ENCODE data around the gene TTC28. TPM values are rescaled to one million over a fixed set of nuclear protein-coding genes. Genes with fewer than 3 reads are reported as not detected.

The TTC28 gene
- total RNA-seq, 4 donors from 2014 or later, result 43.8 to 130 (median 92.0) TPM

DNA sequence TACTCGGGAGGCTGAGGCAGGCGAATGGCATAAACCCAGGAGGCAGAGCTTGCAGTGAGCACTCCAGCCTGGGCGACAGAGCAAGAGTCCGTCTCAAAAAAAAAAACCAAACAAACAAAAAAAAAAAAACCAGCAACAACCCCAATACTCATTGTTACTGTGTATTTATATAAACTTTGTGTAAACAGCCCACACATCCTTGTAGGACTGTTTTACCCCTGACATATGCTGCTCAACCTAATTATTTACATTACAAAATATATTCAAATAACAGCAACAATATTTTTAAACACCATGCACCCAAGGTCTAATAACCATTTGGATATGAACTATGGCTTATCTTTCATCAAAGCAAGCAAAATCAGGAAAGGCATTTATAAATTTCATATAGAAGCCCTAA is 284.1 kb downstream of the TTC28 start:
- Histone ChIP-seq H3K27me3 (no peaks in the 10 kb centered on the region), H3K9me3 (no peaks in the 10 kb centered on the region), H3K4me1 (peaks cover 0 to 4% of the 10 kb centered on the region in 2 donors), H3K27ac (no peak overlapping the region), H3K4me3 (no peak overlapping the region), H3K36me3 (no peaks in the 10 kb centered on the region)
- TF ChIP-seq, protein P1, sequence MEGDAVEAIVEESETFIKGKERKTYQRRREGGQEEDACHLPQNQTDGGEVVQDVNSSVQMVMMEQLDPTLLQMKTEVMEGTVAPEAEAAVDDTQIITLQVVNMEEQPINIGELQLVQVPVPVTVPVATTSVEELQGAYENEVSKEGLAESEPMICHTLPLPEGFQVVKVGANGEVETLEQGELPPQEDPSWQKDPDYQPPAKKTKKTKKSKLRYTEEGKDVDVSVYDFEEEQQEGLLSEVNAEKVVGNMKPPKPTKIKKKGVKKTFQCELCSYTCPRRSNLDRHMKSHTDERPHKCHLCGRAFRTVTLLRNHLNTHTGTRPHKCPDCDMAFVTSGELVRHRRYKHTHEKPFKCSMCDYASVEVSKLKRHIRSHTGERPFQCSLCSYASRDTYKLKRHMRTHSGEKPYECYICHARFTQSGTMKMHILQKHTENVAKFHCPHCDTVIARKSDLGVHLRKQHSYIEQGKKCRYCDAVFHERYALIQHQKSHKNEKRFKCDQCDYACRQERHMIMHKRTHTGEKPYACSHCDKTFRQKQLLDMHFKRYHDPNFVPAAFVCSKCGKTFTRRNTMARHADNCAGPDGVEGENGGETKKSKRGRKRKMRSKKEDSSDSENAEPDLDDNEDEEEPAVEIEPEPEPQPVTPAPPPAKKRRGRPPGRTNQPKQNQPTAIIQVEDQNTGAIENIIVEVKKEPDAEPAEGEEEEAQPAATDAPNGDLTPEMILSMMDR (IDR thresholded peaks at IDR 0.05), result no peak
- TF ChIP-seq POLR2A (IDR thresholded peaks at IDR 0.05), result no peak
- DNase-seq, result no peak
- intact Hi-C loops (cut with DNase I; ENCODE audit: low total_unique reads), result no loop called here

DNA sequence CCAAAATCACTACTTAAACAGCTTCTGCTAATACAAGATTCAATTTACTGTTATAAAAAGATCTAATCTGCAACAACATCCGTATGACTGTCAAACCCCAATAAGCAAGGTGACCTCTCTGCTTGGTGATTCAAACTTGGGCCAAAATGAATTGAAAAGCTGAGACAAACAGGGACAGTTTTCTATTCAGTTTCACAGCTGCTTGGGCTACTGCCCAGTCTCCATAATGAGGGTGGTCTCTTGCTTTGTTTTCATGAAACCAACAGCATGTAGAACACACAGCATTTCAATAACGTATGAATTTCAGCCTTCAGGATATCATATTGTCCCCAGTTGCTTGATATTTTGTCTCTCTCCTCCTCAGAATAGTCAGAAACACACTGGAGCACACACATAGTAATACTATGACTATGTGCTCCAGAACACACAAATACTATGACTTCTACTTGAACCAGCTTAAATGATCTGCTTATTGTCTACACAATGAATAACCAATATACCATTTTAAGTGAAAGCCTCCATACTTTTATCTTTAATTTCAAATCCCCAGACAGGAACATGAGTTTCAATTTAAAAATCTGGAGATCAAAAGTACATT is 285.0 kb downstream of the TTC28 start:
- TF ChIP-seq POLR2A (IDR thresholded peaks at IDR 0.05), result no peak
- TF ChIP-seq, protein P1 (IDR thresholded peaks at IDR 0.05), result no peak
- no peak overlapping the region for H3K4me3 ChIP-seq
- DNase-seq, result no peak
- no peak overlapping the region for H3K27ac ChIP-seq
- no peaks in the 10 kb centered on the region for H3K36me3 ChIP-seq
- no peaks in the 10 kb centered on the region for H3K27me3 ChIP-seq
- no peaks in the 10 kb centered on the region for H3K9me3 ChIP-seq
- intact Hi-C loops (cut with DNase I; ENCODE audit: low total_unique reads), result no loop called here
- peaks cover 0 to 4% of the 10 kb centered on the region in 2 donors for H3K4me1 ChIP-seq

DNA sequence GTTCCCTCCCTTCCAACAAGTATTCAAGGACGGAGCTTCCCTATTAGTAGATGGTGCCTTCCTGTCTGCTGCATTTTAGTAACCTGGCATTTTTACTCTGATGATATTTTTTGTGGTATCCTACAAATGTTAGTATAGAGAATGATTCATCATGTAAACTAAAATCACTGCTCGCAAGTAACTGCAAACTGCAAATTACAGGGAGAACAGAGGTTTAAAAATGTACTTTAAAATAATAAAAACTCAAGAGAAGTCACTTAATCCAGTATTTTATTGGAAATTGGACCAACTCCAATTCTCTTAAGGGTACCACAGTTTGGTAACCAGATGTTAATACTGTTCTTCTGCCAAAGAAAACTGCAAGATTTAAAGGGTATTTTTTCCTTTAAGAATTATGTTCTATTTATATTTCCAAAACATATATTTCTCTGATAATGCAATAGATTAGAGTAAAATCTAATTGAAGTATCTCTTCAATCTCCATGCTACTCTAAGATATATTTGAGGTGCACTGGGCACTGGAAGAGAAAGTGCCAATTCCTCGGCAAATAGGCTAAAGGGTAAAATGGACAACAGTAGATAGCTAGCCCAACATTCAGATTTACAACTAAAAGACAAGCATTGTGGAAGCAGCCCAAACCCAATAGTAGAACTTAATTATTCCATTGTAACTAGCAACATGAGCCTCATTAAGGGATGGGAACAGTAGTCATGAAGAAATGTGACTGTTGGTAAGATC is 298.0 kb downstream of the TTC28 start:
- Histone ChIP-seq H3K4me3 (no peak overlapping the region), H3K36me3 (no peaks in the 10 kb centered on the region), H3K27me3 (no peaks in the 10 kb centered on the region), H3K27ac (no peak overlapping the region), H3K4me1 (peaks cover 0 to 5% of the 10 kb centered on the region in 2 donors), H3K9me3 (no peaks in the 10 kb centered on the region)
- intact Hi-C loops (cut with DNase I; ENCODE audit: low total_unique reads), result no loop called here
- no peak for DNase-seq
- no peak for TF ChIP-seq POLR2A (IDR thresholded peaks at IDR 0.05)
- TF ChIP-seq, protein P1 (IDR thresholded peaks at IDR 0.05), result no peak

DNA sequence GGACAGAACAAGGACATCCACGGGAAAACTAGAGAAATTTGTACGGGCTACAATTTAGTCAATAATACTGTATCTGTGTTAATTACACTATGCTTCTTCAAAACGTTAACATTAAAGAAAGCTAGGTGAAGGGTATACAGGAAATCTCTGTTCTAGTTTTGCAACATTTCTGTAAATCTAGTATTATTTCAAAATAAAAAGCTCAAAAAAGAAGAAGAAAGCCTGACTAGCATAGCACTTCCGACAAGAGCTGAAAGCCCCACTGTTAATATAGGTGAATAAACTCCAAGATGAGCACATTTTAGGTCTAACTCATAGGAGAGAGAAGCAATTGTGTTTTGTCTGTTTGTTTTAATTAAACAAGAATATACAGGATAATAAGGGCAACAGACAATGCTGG is 299.7 kb downstream of the TTC28 start:
- intact Hi-C loops (cut with DNase I; ENCODE audit: low total_unique reads), result no loop called here
- H3K4me3 ChIP-seq, result no peak overlapping the region
- H3K4me1 ChIP-seq, result peaks cover 0 to 5% of the 10 kb centered on the region in 2 donors
- H3K27ac ChIP-seq, result no peak overlapping the region
- DNase-seq, result no peak
- H3K36me3 ChIP-seq, result no peaks in the 10 kb centered on the region
- H3K27me3 ChIP-seq, result no peaks in the 10 kb centered on the region
- H3K9me3 ChIP-seq, result no peaks in the 10 kb centered on the region
- no peak for TF ChIP-seq POLR2A (IDR thresholded peaks at IDR 0.05)
- TF ChIP-seq, protein P1 (IDR thresholded peaks at IDR 0.05), result no peak

DNA sequence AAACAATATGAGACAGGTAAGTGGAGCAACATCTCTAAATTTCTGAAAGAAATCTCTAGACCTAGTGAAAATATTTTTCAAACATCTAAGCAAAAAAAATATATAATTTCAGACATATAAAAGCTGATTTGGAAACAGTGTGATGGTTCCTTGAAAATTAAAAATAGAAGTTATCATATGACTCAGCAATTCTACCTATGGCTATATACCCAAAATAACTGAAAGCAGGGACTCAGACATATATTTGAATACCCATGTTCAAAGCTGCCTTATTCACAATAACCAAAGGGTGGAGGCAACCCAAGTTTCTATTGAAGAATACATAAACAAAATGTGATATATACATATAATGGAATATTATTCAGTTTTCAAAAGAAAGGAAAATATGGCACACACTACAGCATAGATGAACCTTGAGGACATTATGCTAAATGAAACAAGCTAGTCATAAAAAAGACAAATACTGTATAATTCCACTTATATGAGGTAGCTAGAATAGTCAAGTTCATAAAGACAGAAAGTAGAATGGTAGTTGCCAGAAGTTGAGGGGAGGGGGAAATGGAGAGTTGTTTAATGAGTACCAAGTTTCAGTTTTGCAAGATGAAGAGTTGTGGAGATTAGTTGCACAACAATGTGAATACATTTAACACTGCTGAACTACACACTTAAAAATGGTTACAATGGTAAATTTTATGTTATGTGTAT is 300.4 kb downstream of the TTC28 start:
- H3K27me3 ChIP-seq, result no peaks in the 10 kb centered on the region
- no peaks in the 10 kb centered on the region for H3K36me3 ChIP-seq
- no peaks in the 10 kb centered on the region for H3K9me3 ChIP-seq
- no peak overlapping the region for H3K27ac ChIP-seq
- no peak for DNase-seq
- H3K4me1 ChIP-seq, result peaks cover 0 to 5% of the 10 kb centered on the region in 2 donors
- intact Hi-C loops (cut with DNase I; ENCODE audit: low total_unique reads), result no loop called here
- TF ChIP-seq POLR2A (IDR thresholded peaks at IDR 0.05), result no peak
- TF ChIP-seq, protein P1 (IDR thresholded peaks at IDR 0.05), result no peak
- H3K4me3 ChIP-seq, result no peak overlapping the region

Measured in uterus (tissue), 4 donors.